GM23248 (cell line): ENCODE measurements around the gene SPPL2C.

Experiments
- EZH2 ChIP-seq: fragments of 200-600 bp; sonication (generic); IDR thresholded peaks from 2 replicates; pipeline ENCODE4 v1.6.1; 2018; ENCODE audit warnings: antibody characterized with exemption, mild to moderate bottlenecking; ENCODE audit not compliant: insufficient read depth, poor library complexity, severe bottlenecking
- EZH2phosphoT487 ChIP-seq: fragments of 200-600 bp; sonication (generic); IDR thresholded peaks from 2 replicates; pipeline ENCODE4 v1.6.1; 2018; ENCODE audit warnings: antibody characterized with exemption, moderate library complexity, mild to moderate bottlenecking, low read depth; ENCODE audit not compliant: insufficient read depth

GRCh38 chr17:45814622-45815606 is 29.8 kb upstream of the SPPL2C start:
- TF ChIP-seq EZH2phosphoT487 (no peak), EZH2 (no peak)
